LNCaP clone FGC (cell line): ENCODE results near the gene GBP3.
"Not testable (repeated sequence)": the region's sequence is repeated elsewhere in the genome, so short reads cannot be mapped to it uniquely, and the experiment has no call there.

Experiments used
- DNase-seq: peaks from one replicate; pipeline ENCODE4 v3.0.0-alpha.2; 2011; ENCODE audit warnings: low read depth
- H3K4me3 ChIP-seq: 2 replicates; pipeline ENCODE4 v1.5.1; 2011; ENCODE audit warnings: mild to moderate bottlenecking, low read depth, low read length, control low read depth
- TF ChIP-seq, protein P1 (sequence below): IDR thresholded peaks from 2 replicates; pipeline ENCODE4 v1.5.1; 2012; ENCODE audit warnings: mild to moderate bottlenecking; ENCODE audit not compliant: control insufficient read depth, insufficient read depth; ENCODE audit errors: extremely low read depth

Gene GBP3

DNA sequence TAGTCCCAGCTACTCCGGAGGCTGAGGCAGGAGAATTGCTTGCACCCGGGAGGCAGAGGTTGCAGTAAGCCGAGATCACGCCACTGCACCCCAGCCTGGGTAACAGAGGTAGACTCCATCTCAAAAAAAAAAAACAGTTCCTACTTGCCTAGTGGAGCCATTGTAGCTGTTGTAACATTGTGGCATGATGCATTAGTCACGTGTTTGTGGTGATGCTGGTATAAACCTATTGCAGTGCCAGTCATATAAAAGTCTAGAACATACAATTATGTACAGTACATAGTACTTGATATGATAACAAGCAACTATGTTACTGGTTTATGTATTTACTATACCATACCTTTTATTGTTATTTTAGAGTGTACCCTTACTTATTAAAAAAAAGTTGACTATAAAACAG, 46.4 kb downstream of the GBP3 start:
- TF ChIP-seq, protein P1, sequence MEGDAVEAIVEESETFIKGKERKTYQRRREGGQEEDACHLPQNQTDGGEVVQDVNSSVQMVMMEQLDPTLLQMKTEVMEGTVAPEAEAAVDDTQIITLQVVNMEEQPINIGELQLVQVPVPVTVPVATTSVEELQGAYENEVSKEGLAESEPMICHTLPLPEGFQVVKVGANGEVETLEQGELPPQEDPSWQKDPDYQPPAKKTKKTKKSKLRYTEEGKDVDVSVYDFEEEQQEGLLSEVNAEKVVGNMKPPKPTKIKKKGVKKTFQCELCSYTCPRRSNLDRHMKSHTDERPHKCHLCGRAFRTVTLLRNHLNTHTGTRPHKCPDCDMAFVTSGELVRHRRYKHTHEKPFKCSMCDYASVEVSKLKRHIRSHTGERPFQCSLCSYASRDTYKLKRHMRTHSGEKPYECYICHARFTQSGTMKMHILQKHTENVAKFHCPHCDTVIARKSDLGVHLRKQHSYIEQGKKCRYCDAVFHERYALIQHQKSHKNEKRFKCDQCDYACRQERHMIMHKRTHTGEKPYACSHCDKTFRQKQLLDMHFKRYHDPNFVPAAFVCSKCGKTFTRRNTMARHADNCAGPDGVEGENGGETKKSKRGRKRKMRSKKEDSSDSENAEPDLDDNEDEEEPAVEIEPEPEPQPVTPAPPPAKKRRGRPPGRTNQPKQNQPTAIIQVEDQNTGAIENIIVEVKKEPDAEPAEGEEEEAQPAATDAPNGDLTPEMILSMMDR = no peak

GRCh38 chr1:88974616-88975172, 48.0 kb downstream of the GBP3 start:
- H3K4me3 ChIP-seq, DNase-seq: not testable (repeated sequence)

More for the DNA sequence above, 46.4 kb downstream of the GBP3 start:
- no peak for DNase-seq
- no peak overlapping the region for H3K4me3 ChIP-seq

DNA sequence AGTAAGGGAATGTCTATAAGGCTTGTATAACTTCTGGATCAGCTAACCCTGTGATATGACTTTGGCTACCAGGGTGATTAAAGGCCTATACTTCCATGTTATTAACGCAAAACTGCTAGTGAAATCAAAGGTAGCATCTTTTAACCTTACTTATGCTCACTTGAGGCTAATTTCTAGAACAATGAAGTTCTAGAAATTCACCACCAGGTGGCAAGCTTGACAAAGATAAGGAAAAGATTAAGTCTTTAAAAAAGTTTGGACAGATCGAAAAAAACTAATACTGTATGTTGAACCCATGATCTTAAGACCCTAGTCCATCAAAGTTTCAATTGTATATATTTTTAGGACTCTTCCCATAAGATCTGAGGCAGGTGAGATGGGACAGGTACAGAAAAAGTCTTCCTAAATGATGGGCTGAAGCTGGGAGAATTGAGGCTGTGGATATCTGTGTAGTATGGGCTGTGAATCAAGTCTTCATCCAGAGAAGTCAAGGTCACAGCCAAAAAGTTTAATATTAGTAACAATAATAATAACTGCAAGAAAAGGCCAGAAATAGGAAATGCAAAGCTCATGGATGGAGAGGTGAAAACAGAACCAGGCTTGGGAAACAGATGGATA, 49.0 kb downstream of the GBP3 start:
- no peak for DNase-seq
- H3K4me3 ChIP-seq = no peak overlapping the region
- TF ChIP-seq, protein P1 = peak; percentile 58

DNA sequence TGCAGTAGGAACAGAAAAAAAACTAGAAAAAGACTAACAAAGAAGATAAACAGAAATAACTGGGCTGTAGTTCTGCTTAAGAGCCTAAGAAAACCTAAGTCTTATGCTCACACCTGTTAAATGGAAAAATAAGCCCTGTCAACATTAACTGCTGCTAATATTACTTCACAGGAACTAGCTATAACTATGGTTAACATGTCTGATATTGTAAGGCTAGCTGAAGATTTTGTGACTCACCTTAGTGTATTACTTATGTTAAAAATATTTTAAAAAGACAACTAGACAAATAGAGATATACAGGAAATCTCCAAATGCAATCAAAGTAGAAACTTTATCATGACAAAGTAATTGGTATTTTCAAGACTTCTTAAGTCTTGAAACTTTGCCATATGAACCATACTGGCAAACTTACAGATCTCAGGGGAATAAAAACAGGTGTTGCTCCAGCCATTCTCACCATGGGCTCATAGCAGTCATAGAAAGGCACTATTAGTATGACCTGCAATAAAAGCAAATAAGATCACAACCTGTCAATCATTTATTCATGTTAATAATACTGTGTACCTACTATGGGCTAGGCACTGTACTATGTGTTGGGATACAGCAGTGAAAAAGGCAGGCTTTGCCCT, 60.9 kb downstream of the GBP3 start:
- TF ChIP-seq, protein P1 = no peak
- DNase-seq = no peak

GRCh38 chr1:88961081-88961480, 61.6 kb downstream of the GBP3 start:
- DNase-seq = no peak
- TF ChIP-seq, protein P1 = no peak
- H3K4me3 ChIP-seq = no peak overlapping the region

More for the DNA sequence above, 60.9 kb downstream of the GBP3 start:
- no peak overlapping the region for H3K4me3 ChIP-seq
